ENCODE results near the gene ATP2A1. TPM values are rescaled to one million over a fixed set of nuclear protein-coding genes. Genes with fewer than 3 reads are reported as not detected.

The ATP2A1 gene
- total and polyA plus RNA-seq, 2 of the 4 experiments (the other 2 are of a cell fraction), result under 0.01 to 0.63 TPM

- H3K23ac ChIP-seq (ENCODE audit: low read depth, low read length), result peak within 1 kb of the TSS; percentile 80; the same call in 1 of the 2 replicates
- H3K9me3 ChIP-seq (ENCODE audit: control insufficient read depth, insufficient read depth, low read length), result no peaks in the 10 kb centered on the region
- peak within 1 kb of the TSS; percentile 94 for H2AK5ac ChIP-seq (ENCODE audit: low read depth, low read length)
- H3K27me3 ChIP-seq (ENCODE audit: control insufficient read depth, insufficient read depth, low read length), result no peaks in the 10 kb centered on the region
- H2BK5ac ChIP-seq (ENCODE audit: low read depth, low read length, poor library complexity, severe bottlenecking), result peak within 1 kb of the TSS; percentile 73
- H3K27ac ChIP-seq (ENCODE audit: insufficient read depth, low read length), result peak within 1 kb of the TSS; percentile 90
- no peak within 1 kb of the TSS for H2BK120ac ChIP-seq (ENCODE audit: low read depth, low read length)
- 0% methylated on average over 29 of the region's 73 CpGs; no CpG with 5 or more reads in 1 of the 2 experiments for WGBS, 2 experiments (ENCODE audit: extremely low coverage in 2 of 2, insufficient read length in 1 of 2)
- no peaks in the 10 kb centered on the region for H3K9me1 ChIP-seq (ENCODE audit: insufficient read depth, low read length)
- in situ Hi-C loops (cut with MboI; ENCODE audit: low sequenced_read_pairs) (no loop called here), dilution Hi-C loops (cut with HindIII; ENCODE audit: low sequenced_read_pairs, unreplicated experiment) (no loop called here), intact Hi-C loops (cut with micrococcal nuclease) (loop anchor here (2.0 kb wide), 1 partner anchor 16 kb away; the partner anchor contains the start of gene SH2B1)
- H3K4me3 ChIP-seq (ENCODE audit: insufficient read depth, low read depth, low read length), result peak within 1 kb of the TSS; percentile 81
- H3K56ac ChIP-seq (ENCODE audit: extremely low read depth, insufficient read depth, low read length), result peak within 1 kb of the TSS; percentile 54
- peak within 1 kb of the TSS; percentile 92 for H3K14ac ChIP-seq (replicated peaks; ENCODE audit: low read depth, low read length)
- H3K9ac ChIP-seq (ENCODE audit: low read depth, low read length), result peak within 1 kb of the TSS; percentile 92
- H3K4ac ChIP-seq (ENCODE audit: low read depth, low read length), result peak within 1 kb of the TSS; percentile 88
- H2AK9ac ChIP-seq (replicated peaks; ENCODE audit: low read depth, low read length, poor library complexity), result peak within 1 kb of the TSS; percentile 98
- H3K4me2 ChIP-seq (ENCODE audit: low read depth, low read length), result peak within 1 kb of the TSS; percentile 95
- H4K5ac ChIP-seq (ENCODE audit: low read depth, low read length), result peak within 1 kb of the TSS; percentile 53
- peak within 1 kb of the TSS; percentile 96 for H2AFZ ChIP-seq (replicated peaks; ENCODE audit: low read length, poor library complexity)
- ATAC-seq (ENCODE audit: low read depth), result peak; percentile 96
- peaks cover 14 to 54% of the 10 kb centered on the region in 2 experiments; a peak in 3 of 4 replicates for H3K79me1 ChIP-seq (ENCODE audit: low read depth in 1 of 2, low read length in 2 of 2)
- peaks cover 11% of the 10 kb centered on the region for H4K20me1 ChIP-seq (ENCODE audit: insufficient read depth, low read length)
- peak; percentile 98 for DNase-seq
- H2BK15ac ChIP-seq (ENCODE audit: low read depth, low read length), result no peak within 1 kb of the TSS
- no peak within 1 kb of the TSS for H2BK20ac ChIP-seq (ENCODE audit: low read depth, low read length)
- POLR2A ChIA-PET (ENCODE audit: unreplicated experiment), result interaction anchor here (0.5 to 2.1 kb wide), 3 partner anchors 10 to 16 kb away, joined by 3 to 8 read pairs (median 5); no protein-coding TSS in a partner anchor
- peaks cover 34% of the 10 kb centered on the region for H3K36me3 ChIP-seq (ENCODE audit: control insufficient read depth, insufficient read depth, low read length)
- peaks cover 6% of the 10 kb centered on the region for H3K4me1 ChIP-seq (ENCODE audit: control insufficient read depth, insufficient read depth, low read length)
- H4K91ac ChIP-seq (ENCODE audit: insufficient read depth, low read depth, low read length), result peak within 1 kb of the TSS; percentile 74
- peak within 1 kb of the TSS; percentile 79 to 93 for H4K8ac ChIP-seq (ENCODE audit: low read depth in 2 of 2, low read length in 2 of 2)
- CTCF ChIA-PET, result interaction anchor here (0.6 to 1.6 kb wide), 2 partner anchors 27 to 114 kb away, joined by 3 to 4 read pairs; no protein-coding TSS in a partner anchor
- H3K18ac ChIP-seq (ENCODE audit: low read depth, low read length), result peak within 1 kb of the TSS; percentile 2; the same call in 1 of the 2 replicates
- BruUV-seq (replicated peaks), result no TSS peak
- no peak; the same call in 1 of the 2 replicates for TF ChIP-seq USF2 (IDR thresholded peaks at IDR 0.05; ENCODE audit: low read depth, low read length)
- no peak for TF ChIP-seq ELK1 (IDR thresholded peaks at IDR 0.05; ENCODE audit: borderline replicate concordance, low read depth, low read length)
- TF ChIP-seq MAZ (IDR thresholded peaks at IDR 0.05; ENCODE audit: borderline replicate concordance, low read depth, low read length), result peak; percentile 92
- TF ChIP-seq SMC3 (IDR thresholded peaks at IDR 0.05; ENCODE audit: low read depth, low read length), result peak; percentile 33; the same call in 1 of the 2 replicates
- peak; percentile 41; the same call in 1 of the 2 replicates for TF ChIP-seq BHLHE40 (IDR thresholded peaks at IDR 0.05; ENCODE audit: low read depth, low read length)
- TF ChIP-seq RFX5 (IDR thresholded peaks at IDR 0.05; ENCODE audit: low read depth, low read length), result no peak
- TF ChIP-seq POLR2A (IDR thresholded peaks at IDR 0.05; ENCODE audit: low read depth, low read length), result peak; percentile 61; the same call in 1 of the 2 replicates
- TF ChIP-seq FOS (IDR thresholded peaks at IDR 0.05; ENCODE audit: low read depth, low read length), result 0 out of 2 replicates have a peak, but pooled peaks have one; percentile 8
- no peak for TF ChIP-seq MAFK (IDR thresholded peaks at IDR 0.05; ENCODE audit: low read depth, low read length)
- TF ChIP-seq RAD21 (IDR thresholded peaks at IDR 0.05; ENCODE audit: low read length), result peak; percentile 35
- no peak for TF ChIP-seq CEBPB (IDR thresholded peaks at IDR 0.05; ENCODE audit: low read depth, low read length)
- no peak for TF ChIP-seq NFE2L2 (IDR thresholded peaks at IDR 0.05; ENCODE audit: low read depth, low read length)
- 0 out of 2 replicates have a peak, but pooled peaks have one; percentile 36 for TF ChIP-seq CHD1 (IDR thresholded peaks at IDR 0.05; ENCODE audit: low read depth, low read length)
Measured at GRCh38 chr16:28846080-28846932, 32.0 kb upstream of the ATP2A1 start, which contains the start of gene TUFM. Gene TUFM (minus strand): TSS chr16:28846348. CDS start chr16:28846269, 79 bp downstream.
